ENCODE measurements around the gene LRRC53. TPM values are rescaled to one million over a fixed set of nuclear protein-coding genes. Genes with fewer than 3 reads are reported as not detected.

The LRRC53 gene
- not detected for total RNA-seq

- Mint-ChIP-seq H3K9me3 (ENCODE audit: low read depth) (no peaks in the 10 kb centered on the region), H3K4me3 (no peak within 1 kb of the TSS), H3K4me1 (no peaks in the 10 kb centered on the region), H3K36me3 (no peaks in the 10 kb centered on the region), H3K27ac (no peak within 1 kb of the TSS), H3K27me3 (peaks cover 3% of the 10 kb centered on the region)
- CTCF ChIA-PET = no interaction called here
- no peak for ATAC-seq
- no peak for DNase-seq
These were observed at the start of gene LRRC53 for GRCh38 chr1:74512170-74512915. Gene LRRC53 (minus strand): TSS chr1:74512611. CDS start chr1:74483349, 29,262 bp downstream.

GRCh38 chr1:74549932-74550331 lies 37.5 kb upstream of the LRRC53 start:
- Mint-ChIP-seq H3K4me3 (no peak overlapping the region), H3K27ac (no peak overlapping the region), H3K27me3 (peaks cover 6% of the 10 kb centered on the region), H3K9me3 (ENCODE audit: low read depth) (no peaks in the 10 kb centered on the region), H3K36me3 (no peaks in the 10 kb centered on the region), H3K4me1 (no peaks in the 10 kb centered on the region)
- CTCF ChIA-PET = no interaction called here
- ATAC-seq = no peak
- no peak for DNase-seq

GRCh38 chr1:74548961-74549750 lies 36.7 kb upstream of the LRRC53 start:
- ATAC-seq (no peak), DNase-seq (no peak)
- Mint-ChIP-seq H3K36me3 (no peaks in the 10 kb centered on the region), H3K27ac (no peak overlapping the region), H3K27me3 (no peaks in the 10 kb centered on the region), H3K9me3 (ENCODE audit: low read depth) (no peaks in the 10 kb centered on the region), H3K4me1 (no peaks in the 10 kb centered on the region), H3K4me3 (no peak overlapping the region)
- CTCF ChIA-PET = no interaction called here

GRCh38 chr1:74545821-74546220 lies 33.4 kb upstream of the LRRC53 start:
- no peaks in the 10 kb centered on the region for H3K9me3 Mint-ChIP-seq (ENCODE audit: low read depth)
- no peak overlapping the region for H3K4me3 Mint-ChIP-seq
- H3K4me1 Mint-ChIP-seq = no peaks in the 10 kb centered on the region
- ATAC-seq = no peak
- no peak for DNase-seq
- no peak overlapping the region for H3K27ac Mint-ChIP-seq
- CTCF ChIA-PET = interaction anchor here (1.5 kb wide), 1 partner anchor 188 kb away, joined by 6 read pairs; no protein-coding TSS in a partner anchor
- no peaks in the 10 kb centered on the region for H3K36me3 Mint-ChIP-seq
- H3K27me3 Mint-ChIP-seq = no peaks in the 10 kb centered on the region

- CTCF ChIA-PET = no interaction called here
- Mint-ChIP-seq H3K27ac (no peak overlapping the region), H3K9me3 (ENCODE audit: low read depth) (no peaks in the 10 kb centered on the region), H3K4me1 (no peaks in the 10 kb centered on the region), H3K27me3 (no peaks in the 10 kb centered on the region), H3K4me3 (no peak overlapping the region), H3K36me3 (no peaks in the 10 kb centered on the region)
- ATAC-seq = no peak
- no peak for DNase-seq
These were observed 21.8 kb upstream of the LRRC53 start for GRCh38 chr1:74534241-74534640.

GRCh38 chr1:74531796-74532195 lies 19.4 kb upstream of the LRRC53 start:
- Mint-ChIP-seq H3K4me1 (no peaks in the 10 kb centered on the region), H3K27ac (no peak overlapping the region), H3K9me3 (ENCODE audit: low read depth) (peaks cover 2% of the 10 kb centered on the region), H3K36me3 (no peaks in the 10 kb centered on the region), H3K4me3 (no peak overlapping the region), H3K27me3 (no peaks in the 10 kb centered on the region)
- DNase-seq (no peak), ATAC-seq (no peak)
- CTCF ChIA-PET = no interaction called here

GRCh38 chr1:74530892-74531291 lies 18.5 kb upstream of the LRRC53 start:
- Mint-ChIP-seq H3K9me3 (ENCODE audit: low read depth) (peaks cover 2% of the 10 kb centered on the region), H3K27me3 (no peaks in the 10 kb centered on the region), H3K27ac (no peak overlapping the region), H3K36me3 (no peaks in the 10 kb centered on the region), H3K4me3 (no peak overlapping the region), H3K4me1 (no peaks in the 10 kb centered on the region)
- DNase-seq (no peak), ATAC-seq (no peak)
- CTCF ChIA-PET = no interaction called here

GRCh38 chr1:74528123-74528522 lies 15.7 kb upstream of the LRRC53 start:
- CTCF ChIA-PET = no interaction called here
- H3K27me3 Mint-ChIP-seq = no peaks in the 10 kb centered on the region
- no peak for ATAC-seq
- H3K4me1 Mint-ChIP-seq = no peaks in the 10 kb centered on the region
- H3K36me3 Mint-ChIP-seq = no peaks in the 10 kb centered on the region
- no peak for DNase-seq
- no peak overlapping the region for H3K4me3 Mint-ChIP-seq
- peaks cover 2% of the 10 kb centered on the region for H3K9me3 Mint-ChIP-seq (ENCODE audit: low read depth)
- H3K27ac Mint-ChIP-seq = no peak overlapping the region

GRCh38 chr1:74526708-74527107 lies 14.3 kb upstream of the LRRC53 start:
- Mint-ChIP-seq H3K36me3 (no peaks in the 10 kb centered on the region), H3K4me3 (no peak overlapping the region), H3K9me3 (ENCODE audit: low read depth) (peaks cover 2% of the 10 kb centered on the region), H3K27ac (no peak overlapping the region), H3K4me1 (no peaks in the 10 kb centered on the region), H3K27me3 (no peaks in the 10 kb centered on the region)
- DNase-seq (no peak), ATAC-seq (no peak)
- CTCF ChIA-PET = no interaction called here

GRCh38 chr1:74523873-74524480 lies 11.6 kb upstream of the LRRC53 start:
- Mint-ChIP-seq H3K27me3 (no peaks in the 10 kb centered on the region), H3K4me1 (no peaks in the 10 kb centered on the region), H3K36me3 (no peaks in the 10 kb centered on the region), H3K4me3 (no peak overlapping the region), H3K27ac (no peak overlapping the region), H3K9me3 (ENCODE audit: low read depth) (peaks cover 2% of the 10 kb centered on the region)
- DNase-seq (no peak), ATAC-seq (no peak)
- CTCF ChIA-PET = no interaction called here

- no peak overlapping the region for H3K27ac Mint-ChIP-seq
- no peaks in the 10 kb centered on the region for H3K4me1 Mint-ChIP-seq
- ATAC-seq (no peak), DNase-seq (no peak)
- CTCF ChIA-PET = no interaction called here
- H3K36me3 Mint-ChIP-seq = no peaks in the 10 kb centered on the region
- no peak overlapping the region for H3K4me3 Mint-ChIP-seq
- no peaks in the 10 kb centered on the region for H3K27me3 Mint-ChIP-seq
- H3K9me3 Mint-ChIP-seq (ENCODE audit: low read depth) = no peaks in the 10 kb centered on the region
These were observed 9.7 kb upstream of the LRRC53 start for GRCh38 chr1:74522148-74522547.

GRCh38 chr1:74517599-74518051 lies 5.2 kb upstream of the LRRC53 start:
- H3K9me3 Mint-ChIP-seq (ENCODE audit: low read depth) = no peaks in the 10 kb centered on the region
- H3K27ac Mint-ChIP-seq = no peak overlapping the region
- DNase-seq (no peak), ATAC-seq (no peak)
- no peak overlapping the region for H3K4me3 Mint-ChIP-seq
- H3K36me3 Mint-ChIP-seq = no peaks in the 10 kb centered on the region
- CTCF ChIA-PET = no interaction called here
- H3K4me1 Mint-ChIP-seq = no peaks in the 10 kb centered on the region
- H3K27me3 Mint-ChIP-seq = peaks cover 3% of the 10 kb centered on the region

GRCh38 chr1:74513411-74514300 lies 1.2 kb upstream of the LRRC53 start:
- H3K4me3 Mint-ChIP-seq = no peak overlapping the region
- no peaks in the 10 kb centered on the region for H3K9me3 Mint-ChIP-seq (ENCODE audit: low read depth)
- DNase-seq (no peak), ATAC-seq (no peak)
- no peaks in the 10 kb centered on the region for H3K4me1 Mint-ChIP-seq
- H3K27ac Mint-ChIP-seq = no peak overlapping the region
- CTCF ChIA-PET = interaction anchor here (1.3 kb wide), 1 partner anchor 10 kb away, joined by 5 read pairs; no protein-coding TSS in a partner anchor
- no peaks in the 10 kb centered on the region for H3K36me3 Mint-ChIP-seq
- peaks cover 3% of the 10 kb centered on the region for H3K27me3 Mint-ChIP-seq
